ENCODE measurements around the gene DUSP2. TPM values are rescaled to one million over a fixed set of nuclear protein-coding genes. Genes with fewer than 3 reads are reported as not detected.

Gene DUSP2
- total RNA-seq, 4 donors from 2014 or later: 2.6 to 10.2 (median 7.9) TPM

DNA sequence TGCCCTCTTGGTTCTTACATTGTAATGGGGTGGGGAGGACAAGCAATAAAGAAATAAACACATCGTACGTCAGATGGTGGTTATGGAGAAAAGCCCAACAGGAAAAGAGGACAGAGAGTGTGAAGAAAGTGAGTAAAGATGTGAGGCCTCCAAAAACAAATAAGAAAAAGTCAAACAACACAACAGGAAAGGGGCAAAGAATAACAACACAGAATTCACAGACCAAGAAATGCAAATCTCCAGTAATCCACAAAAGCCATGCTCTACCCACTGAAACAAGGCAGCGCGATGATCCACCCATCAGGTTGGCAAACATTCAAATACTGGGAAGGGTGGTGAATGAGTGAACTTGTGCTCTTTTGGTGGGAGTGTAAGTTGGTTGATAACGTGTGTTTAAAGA is 16.7 kb upstream of the DUSP2 start:
- TF ChIP-seq, protein P1, sequence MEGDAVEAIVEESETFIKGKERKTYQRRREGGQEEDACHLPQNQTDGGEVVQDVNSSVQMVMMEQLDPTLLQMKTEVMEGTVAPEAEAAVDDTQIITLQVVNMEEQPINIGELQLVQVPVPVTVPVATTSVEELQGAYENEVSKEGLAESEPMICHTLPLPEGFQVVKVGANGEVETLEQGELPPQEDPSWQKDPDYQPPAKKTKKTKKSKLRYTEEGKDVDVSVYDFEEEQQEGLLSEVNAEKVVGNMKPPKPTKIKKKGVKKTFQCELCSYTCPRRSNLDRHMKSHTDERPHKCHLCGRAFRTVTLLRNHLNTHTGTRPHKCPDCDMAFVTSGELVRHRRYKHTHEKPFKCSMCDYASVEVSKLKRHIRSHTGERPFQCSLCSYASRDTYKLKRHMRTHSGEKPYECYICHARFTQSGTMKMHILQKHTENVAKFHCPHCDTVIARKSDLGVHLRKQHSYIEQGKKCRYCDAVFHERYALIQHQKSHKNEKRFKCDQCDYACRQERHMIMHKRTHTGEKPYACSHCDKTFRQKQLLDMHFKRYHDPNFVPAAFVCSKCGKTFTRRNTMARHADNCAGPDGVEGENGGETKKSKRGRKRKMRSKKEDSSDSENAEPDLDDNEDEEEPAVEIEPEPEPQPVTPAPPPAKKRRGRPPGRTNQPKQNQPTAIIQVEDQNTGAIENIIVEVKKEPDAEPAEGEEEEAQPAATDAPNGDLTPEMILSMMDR (IDR thresholded peaks at IDR 0.05; ENCODE audit: low read depth): no peak

DNA sequence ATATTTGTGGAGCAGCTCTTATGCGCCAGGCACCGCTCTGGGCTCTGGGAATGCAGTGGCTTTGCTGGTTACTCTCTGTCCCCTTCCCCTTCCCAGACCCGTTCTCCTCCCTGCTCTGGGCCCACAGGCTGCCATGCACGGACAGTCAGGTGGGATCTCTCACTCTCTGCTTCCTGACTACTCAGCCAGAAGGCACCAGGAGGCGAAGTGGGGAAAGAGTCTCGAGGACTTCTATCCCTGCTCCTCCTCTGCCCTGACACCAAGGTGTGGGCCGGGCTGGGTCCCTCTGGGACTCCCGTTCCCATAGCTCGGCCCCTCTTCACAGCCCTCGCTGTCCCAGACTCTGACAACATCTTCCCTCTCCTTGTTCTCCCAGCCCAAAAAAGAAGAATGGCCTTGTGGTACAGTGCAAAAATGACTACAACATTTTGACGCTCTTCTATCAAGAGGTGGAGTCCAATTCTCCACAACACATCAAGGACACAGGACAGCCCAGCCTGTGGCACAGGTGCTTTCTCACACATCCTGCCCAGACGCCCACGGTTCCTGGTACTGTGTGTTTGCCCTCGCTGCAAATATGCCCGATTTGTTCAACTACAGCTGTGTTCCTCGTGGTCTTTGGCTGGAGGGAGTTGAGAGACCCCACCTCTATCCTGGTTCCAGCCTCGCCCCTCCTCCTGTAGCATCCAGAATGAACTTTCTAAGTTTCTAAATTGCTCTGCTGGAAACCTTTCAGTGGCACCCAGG is 14.0 kb upstream of the DUSP2 start:
- TF ChIP-seq, protein P1 (IDR thresholded peaks at IDR 0.05; ENCODE audit: low read depth): no peak

DNA sequence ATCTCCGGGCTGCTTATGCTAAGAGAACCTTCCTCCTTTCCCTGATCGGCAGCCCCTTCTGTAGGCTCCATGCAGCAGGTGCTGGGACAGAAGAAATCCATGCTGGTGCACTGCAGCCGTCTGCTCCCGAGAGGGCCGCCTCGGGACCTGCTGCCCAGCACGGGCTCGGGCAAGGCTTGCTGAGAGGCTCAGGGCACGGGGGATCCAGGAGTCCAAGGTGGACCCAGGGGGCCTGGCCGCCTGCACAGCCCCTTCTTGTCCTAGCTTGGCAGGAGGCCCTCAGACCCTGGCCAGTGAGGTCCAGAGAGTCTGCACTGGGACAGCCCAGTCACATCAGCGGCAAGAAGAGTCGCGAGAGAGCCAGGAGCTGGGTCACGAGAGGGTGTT is 13.3 kb upstream of the DUSP2 start:
- TF ChIP-seq, protein P1 (IDR thresholded peaks at IDR 0.05; ENCODE audit: low read depth): no peak

DNA sequence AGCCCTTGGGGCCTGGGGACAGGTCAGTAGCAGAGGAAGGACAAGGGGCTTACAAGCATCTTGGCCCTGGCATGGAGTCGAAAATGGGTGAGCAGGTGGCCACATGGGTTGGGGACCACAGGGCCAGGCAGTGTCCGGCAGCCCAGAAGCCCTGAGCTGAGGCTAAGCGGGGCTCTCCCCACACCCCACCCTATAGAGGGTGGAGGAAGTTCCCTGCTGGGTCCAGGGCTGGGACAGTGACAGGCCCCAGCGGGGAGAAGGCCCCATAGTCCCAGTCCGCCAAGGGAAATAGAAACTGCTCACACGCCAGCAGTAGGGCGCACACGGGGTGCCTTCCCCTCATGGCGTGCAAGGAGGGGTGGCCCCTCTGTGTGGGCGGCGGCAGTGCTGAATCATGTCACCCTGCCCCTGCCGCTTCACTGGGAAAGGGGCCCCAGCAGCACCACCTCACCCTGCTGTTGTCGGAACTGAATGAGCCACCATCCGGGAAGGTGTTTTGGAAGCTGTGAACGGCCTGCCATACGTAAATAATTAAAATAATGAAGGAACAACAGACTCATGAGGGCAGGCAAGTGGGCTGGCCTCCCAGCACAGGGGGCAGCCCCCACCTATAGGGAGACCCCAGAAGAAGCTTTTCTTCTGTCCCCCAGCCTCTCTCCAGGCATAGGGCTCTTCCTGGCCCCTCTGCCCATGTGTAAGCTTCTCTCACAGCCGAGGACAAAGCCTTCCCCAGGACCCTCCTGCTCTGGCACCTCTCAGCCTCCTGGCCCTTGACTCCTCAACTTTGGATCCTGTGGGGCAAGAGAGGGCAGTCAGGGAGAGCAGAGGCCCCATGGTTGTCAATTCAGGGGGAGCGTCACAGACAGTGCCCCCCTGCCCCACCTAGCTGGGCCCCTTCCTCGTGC is 12.7 kb upstream of the DUSP2 start:
- TF ChIP-seq, protein P1 (IDR thresholded peaks at IDR 0.05; ENCODE audit: low read depth): no peak

DNA sequence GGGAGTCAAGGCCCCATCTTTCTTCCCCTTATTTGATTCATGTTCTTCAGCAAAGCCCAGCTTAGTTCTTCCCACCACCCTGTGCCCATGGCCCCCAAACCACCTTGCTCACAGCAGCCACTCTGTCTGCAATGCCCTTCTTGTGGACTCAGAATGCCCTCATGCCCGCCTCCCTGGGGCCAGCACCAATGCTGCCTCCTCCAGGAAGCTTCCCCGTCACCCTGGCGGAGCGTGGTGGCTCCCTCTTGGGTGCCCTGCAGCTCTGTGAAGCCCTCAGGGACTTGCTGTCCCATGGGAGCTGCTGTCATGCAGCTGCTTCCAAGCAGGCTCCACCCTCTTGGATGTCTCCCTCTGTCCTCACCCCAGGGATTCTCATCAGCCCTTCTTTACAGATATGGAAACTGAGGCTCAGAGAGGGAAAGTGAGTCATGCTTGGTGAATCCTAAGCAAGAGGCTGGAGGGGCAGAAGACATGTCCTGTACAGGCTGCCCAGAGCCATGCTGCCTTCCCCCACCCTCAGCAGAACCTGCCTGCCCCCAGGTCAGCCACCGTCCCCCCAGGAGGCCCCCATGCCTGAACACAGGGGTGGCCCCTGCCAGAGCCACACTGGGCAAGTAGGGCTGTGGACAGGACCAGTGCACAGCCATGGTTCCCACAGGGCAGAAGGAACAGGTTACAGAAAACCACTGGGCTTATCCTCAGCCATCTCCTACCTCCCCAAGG is 11.8 kb upstream of the DUSP2 start:
- TF ChIP-seq, protein P1 (IDR thresholded peaks at IDR 0.05; ENCODE audit: low read depth): no peak

DNA sequence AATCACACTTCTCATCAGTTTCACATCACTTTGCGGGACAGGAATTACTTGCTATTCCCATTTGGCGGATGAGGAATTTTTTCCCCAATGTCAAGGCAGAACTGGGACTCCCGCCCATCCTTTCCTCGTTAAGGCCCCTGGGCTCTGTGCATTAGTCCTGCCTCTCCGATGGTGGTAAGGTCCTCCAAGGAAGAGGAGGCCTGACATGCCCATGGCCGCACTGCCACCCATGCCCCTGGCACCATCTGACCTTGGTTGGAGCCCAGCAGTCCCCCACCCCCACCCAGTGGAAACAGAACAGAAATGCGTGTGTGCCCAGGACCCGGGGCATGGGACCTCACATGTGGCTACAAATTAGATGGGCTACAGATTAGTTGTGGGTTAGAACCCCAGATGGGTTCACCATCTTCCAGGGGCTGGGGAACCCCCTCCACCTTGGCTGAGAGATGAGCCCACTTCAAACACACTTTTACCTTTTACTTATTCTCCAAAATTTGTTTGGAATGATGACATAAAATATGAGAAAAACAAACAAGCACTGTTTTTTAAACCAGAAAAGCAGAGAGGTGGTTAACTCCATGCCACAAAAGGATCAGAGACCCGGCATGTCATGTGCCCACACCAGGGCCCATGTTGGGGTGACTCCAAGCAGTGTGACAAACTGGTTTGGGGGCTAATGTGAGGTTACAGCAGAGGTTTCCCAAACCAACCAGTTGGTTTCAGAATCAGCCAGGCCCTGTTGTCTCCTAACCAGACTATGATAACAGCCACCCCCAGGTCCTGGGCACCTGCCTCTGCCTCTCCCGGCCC is 11.0 kb upstream of the DUSP2 start:
- TF ChIP-seq, protein P1 (IDR thresholded peaks at IDR 0.05; ENCODE audit: low read depth): no peak

All from subcutaneous adipose tissue (tissue), 4 donors.